Measurements from ENCODE around the gene TMEM106A. TPM values are rescaled to one million over a fixed set of nuclear protein-coding genes. Genes with fewer than 3 reads are reported as not detected.

TMEM106A gene
- total RNA-seq, 1 experiment from 2014 or later, result 3.5 TPM

DNA sequence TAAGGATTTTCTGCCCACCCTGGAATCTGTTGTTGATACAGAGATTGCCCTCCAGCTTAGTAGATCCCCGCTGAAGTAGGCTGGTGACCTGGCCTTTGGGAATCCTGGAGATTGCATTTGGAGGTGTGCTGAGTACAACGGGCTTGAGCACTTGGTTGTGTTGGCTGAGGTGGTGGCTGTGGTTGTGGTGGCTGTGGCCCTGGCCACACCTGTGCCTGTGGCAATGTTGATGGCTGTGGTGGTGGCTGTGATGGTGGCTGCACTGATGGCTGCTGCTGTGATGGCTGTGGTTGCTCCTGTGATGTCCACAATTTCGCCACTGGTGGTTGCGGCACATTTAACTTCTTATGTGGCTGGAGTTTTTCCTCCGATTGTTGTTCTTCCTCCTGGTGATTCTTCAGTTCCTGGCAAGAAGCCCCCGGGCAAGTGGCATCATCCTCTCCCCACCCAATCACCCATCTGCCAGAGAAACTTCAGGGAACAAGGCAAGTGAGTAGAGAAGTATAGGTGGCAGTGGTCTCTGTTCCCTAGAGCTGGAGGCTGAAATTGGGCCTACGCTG, 12.6 kb downstream of the TMEM106A start:
- TF ChIP-seq FOSL1 (IDR thresholded peaks at IDR 0.05; ENCODE audit: low read depth) (no peak), ATF3 (IDR thresholded peaks at IDR 0.05) (no peak), TCF7L2 (IDR thresholded peaks at IDR 0.05; ENCODE audit: borderline replicate concordance, extremely low read depth, insufficient read depth, insufficient read length) (no peak), POLR2AphosphoS5 (IDR thresholded peaks at IDR 0.05; ENCODE audit: low read depth, low read length) (no peak), ELF1 (IDR thresholded peaks at IDR 0.05; ENCODE audit: borderline replicate concordance, low read depth) (no peak), SIN3A (IDR thresholded peaks at IDR 0.05; ENCODE audit: low read depth) (no peak), CBX3 (IDR thresholded peaks at IDR 0.05; ENCODE audit: low read depth) (no peak), CTCF (IDR thresholded peaks at IDR 0.05 in 2 of 3, conservative IDR thresholded peaks at IDR 0.05 in 1 of 3; ENCODE audit: borderline replicate concordance in 1 of 3, insufficient read depth in 1 of 3, low read depth in 2 of 3, low read length in 2 of 3) (no peak), YY1 (IDR thresholded peaks at IDR 0.05; ENCODE audit: extremely low read depth, insufficient replicate concordance, low read depth, low read length) (no peak), ZBTB33 (IDR thresholded peaks at IDR 0.05; ENCODE audit: extremely low read depth, insufficient replicate concordance, low read length) (no peak), ZNF274 (IDR thresholded peaks at IDR 0.05; ENCODE audit: low read depth, low read length) (no peak), EZH2 (IDR thresholded peaks at IDR 0.05) (no peak)
- TF ChIP-seq, protein P1, sequence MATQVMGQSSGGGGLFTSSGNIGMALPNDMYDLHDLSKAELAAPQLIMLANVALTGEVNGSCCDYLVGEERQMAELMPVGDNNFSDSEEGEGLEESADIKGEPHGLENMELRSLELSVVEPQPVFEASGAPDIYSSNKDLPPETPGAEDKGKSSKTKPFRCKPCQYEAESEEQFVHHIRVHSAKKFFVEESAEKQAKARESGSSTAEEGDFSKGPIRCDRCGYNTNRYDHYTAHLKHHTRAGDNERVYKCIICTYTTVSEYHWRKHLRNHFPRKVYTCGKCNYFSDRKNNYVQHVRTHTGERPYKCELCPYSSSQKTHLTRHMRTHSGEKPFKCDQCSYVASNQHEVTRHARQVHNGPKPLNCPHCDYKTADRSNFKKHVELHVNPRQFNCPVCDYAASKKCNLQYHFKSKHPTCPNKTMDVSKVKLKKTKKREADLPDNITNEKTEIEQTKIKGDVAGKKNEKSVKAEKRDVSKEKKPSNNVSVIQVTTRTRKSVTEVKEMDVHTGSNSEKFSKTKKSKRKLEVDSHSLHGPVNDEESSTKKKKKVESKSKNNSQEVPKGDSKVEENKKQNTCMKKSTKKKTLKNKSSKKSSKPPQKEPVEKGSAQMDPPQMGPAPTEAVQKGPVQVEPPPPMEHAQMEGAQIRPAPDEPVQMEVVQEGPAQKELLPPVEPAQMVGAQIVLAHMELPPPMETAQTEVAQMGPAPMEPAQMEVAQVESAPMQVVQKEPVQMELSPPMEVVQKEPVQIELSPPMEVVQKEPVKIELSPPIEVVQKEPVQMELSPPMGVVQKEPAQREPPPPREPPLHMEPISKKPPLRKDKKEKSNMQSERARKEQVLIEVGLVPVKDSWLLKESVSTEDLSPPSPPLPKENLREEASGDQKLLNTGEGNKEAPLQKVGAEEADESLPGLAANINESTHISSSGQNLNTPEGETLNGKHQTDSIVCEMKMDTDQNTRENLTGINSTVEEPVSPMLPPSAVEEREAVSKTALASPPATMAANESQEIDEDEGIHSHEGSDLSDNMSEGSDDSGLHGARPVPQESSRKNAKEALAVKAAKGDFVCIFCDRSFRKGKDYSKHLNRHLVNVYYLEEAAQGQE (IDR thresholded peaks at IDR 0.05; ENCODE audit: low read depth), result no peak
- H3K9me2 ChIP-seq (ENCODE audit: insufficient read depth), result no peaks in the 10 kb centered on the region
- no peak overlapping the region for H3K4me2 ChIP-seq (ENCODE audit: low read length)
- ATAC-seq (no peak), DNase-seq (ENCODE audit: low read depth, low spot score) (no peak)
- no peaks in the 10 kb centered on the region for H3K9me3 ChIP-seq (ENCODE audit: control insufficient read depth in 1 of 2, insufficient read depth in 1 of 2, low read depth in 1 of 2, low read length in 2 of 2)
- no peak overlapping the region for H3K9ac ChIP-seq (ENCODE audit: low read length)
- H3K79me2 ChIP-seq (ENCODE audit: insufficient read depth, low read length), result no peaks in the 10 kb centered on the region
- H3K27ac ChIP-seq (ENCODE audit: low read depth, low read length), result no peak overlapping the region
- H3K27me3 ChIP-seq (ENCODE audit: insufficient read depth, low read length), result no peaks in the 10 kb centered on the region
- ChIA-PET RAD21 (ENCODE audit: low non-redundant PET in 1 of 2, low total read pairs in 2 of 2, uncharacterized antibody in 2 of 2, unreplicated experiment in 2 of 2) (no interaction called here), CTCF (no interaction called here), POLR2A (interaction anchor here (1.1 kb wide), 1 partner anchor 91 kb away, joined by 4 read pairs; no protein-coding TSS in a partner anchor)
- no peak overlapping the region for H2AFZ ChIP-seq (ENCODE audit: low read depth, low read length, poor library complexity, severe bottlenecking)
- H3K4me1 ChIP-seq (ENCODE audit: control insufficient read depth in 1 of 2, insufficient read depth in 2 of 2, low read length in 2 of 2), result no peaks in the 10 kb centered on the region
- intact Hi-C loops (cut with micrococcal nuclease), result no loop called here
- H3K4me3 ChIP-seq (replicated peaks in 1 of 2; ENCODE audit: low read depth in 1 of 2, low read length in 2 of 2), result no peak overlapping the region
- no peaks in the 10 kb centered on the region for H4K20me1 ChIP-seq (ENCODE audit: insufficient read depth)
- BruUV-seq (replicated peaks), result no TSS peak
- no peaks in the 10 kb centered on the region for H3K36me3 ChIP-seq (ENCODE audit: control insufficient read depth in 1 of 2, insufficient read depth in 2 of 2, low read length in 2 of 2)

All from HCT116 (cell line).